ENCODE results near the gene KCNIP3.

The KCNIP3 gene

GRCh38 chr2:95296011-95296410 is 1.1 kb upstream of the KCNIP3 start:
- peaks cover 9% of the 10 kb centered on the region for H3K4me1 ChIP-seq (ENCODE audit: control insufficient read depth, insufficient read depth, low read length, poor library complexity, severe bottlenecking)
- no peaks in the 10 kb centered on the region for H3K36me3 ChIP-seq (ENCODE audit: control insufficient read depth, insufficient read depth, low read length)
- 78 to 90% methylated on average over 2 to 5 of the region's 5 CpGs for WGBS, 2 experiments (ENCODE audit: insufficient coverage in 2 of 2)
- H3K4me3 ChIP-seq (ENCODE audit: extremely low read depth, insufficient read depth, low read length, poor library complexity, severe bottlenecking) = no peak overlapping the region
- H3K27ac ChIP-seq (ENCODE audit: low read depth, low read length, severe bottlenecking) = no peak overlapping the region
- H3K9me3 ChIP-seq (ENCODE audit: control insufficient read depth, low read length) = peaks cover 5% of the 10 kb centered on the region

- H3K9me3 ChIP-seq (ENCODE audit: control insufficient read depth, low read length) = no peaks in the 10 kb centered on the region
- H3K4me1 ChIP-seq (ENCODE audit: control insufficient read depth, insufficient read depth, low read length, poor library complexity, severe bottlenecking) = peaks cover 9% of the 10 kb centered on the region
- WGBS, 2 experiments (ENCODE audit: insufficient coverage in 2 of 2) = 80 to 89% methylated on average over 6 to 9 of the region's 11 CpGs
- H3K27ac ChIP-seq (ENCODE audit: low read depth, low read length, severe bottlenecking) = no peak overlapping the region
- H3K36me3 ChIP-seq (ENCODE audit: control insufficient read depth, insufficient read depth, low read length) = no peaks in the 10 kb centered on the region
- no peak overlapping the region for H3K4me3 ChIP-seq (ENCODE audit: extremely low read depth, insufficient read depth, low read length, poor library complexity, severe bottlenecking)
Measured at GRCh38 chr2:95297639-95298395, 670 bp downstream of the KCNIP3 start.

GRCh38 chr2:95298486-95299111 is 1.5 kb downstream of the KCNIP3 start:
- no peak overlapping the region for H3K27ac ChIP-seq (ENCODE audit: low read depth, low read length, severe bottlenecking)
- 93% methylated on average over 8 to 9 of the region's 9 CpGs for WGBS, 2 experiments (ENCODE audit: insufficient coverage in 2 of 2)
- H3K4me1 ChIP-seq (ENCODE audit: control insufficient read depth, insufficient read depth, low read length, poor library complexity, severe bottlenecking) = peaks cover 9% of the 10 kb centered on the region
- H3K36me3 ChIP-seq (ENCODE audit: control insufficient read depth, insufficient read depth, low read length) = no peaks in the 10 kb centered on the region
- no peak overlapping the region for H3K4me3 ChIP-seq (ENCODE audit: extremely low read depth, insufficient read depth, low read length, poor library complexity, severe bottlenecking)
- no peaks in the 10 kb centered on the region for H3K9me3 ChIP-seq (ENCODE audit: control insufficient read depth, low read length)

- Histone ChIP-seq H3K36me3 (ENCODE audit: control insufficient read depth, insufficient read depth, low read length) (no peaks in the 10 kb centered on the region), H3K4me1 (ENCODE audit: control insufficient read depth, insufficient read depth, low read length, poor library complexity, severe bottlenecking) (peaks cover 9% of the 10 kb centered on the region), H3K27ac (ENCODE audit: low read depth, low read length, severe bottlenecking) (no peak overlapping the region), H3K9me3 (ENCODE audit: control insufficient read depth, low read length) (no peaks in the 10 kb centered on the region), H3K4me3 (ENCODE audit: extremely low read depth, insufficient read depth, low read length, poor library complexity, severe bottlenecking) (no peak overlapping the region)
- 89 to 96% methylated on average over 3 to 9 of the region's 9 CpGs for WGBS, 2 experiments (ENCODE audit: insufficient coverage in 2 of 2)
Measured at GRCh38 chr2:95299961-95300360, 2.8 kb downstream of the KCNIP3 start.

- 62 to 70% methylated on average over 7 to 10 of the region's 11 CpGs for WGBS, 2 experiments (ENCODE audit: insufficient coverage in 2 of 2)
- Histone ChIP-seq H3K36me3 (ENCODE audit: control insufficient read depth, insufficient read depth, low read length) (no peaks in the 10 kb centered on the region), H3K27ac (ENCODE audit: low read depth, low read length, severe bottlenecking) (no peak overlapping the region), H3K4me1 (ENCODE audit: control insufficient read depth, insufficient read depth, low read length, poor library complexity, severe bottlenecking) (peaks cover 9% of the 10 kb centered on the region), H3K4me3 (ENCODE audit: extremely low read depth, insufficient read depth, low read length, poor library complexity, severe bottlenecking) (no peak overlapping the region), H3K9me3 (ENCODE audit: control insufficient read depth, low read length) (no peaks in the 10 kb centered on the region)
Measured at GRCh38 chr2:95300450-95300849, 3.3 kb downstream of the KCNIP3 start.

GRCh38 chr2:95301186-95301585 is 4.0 kb downstream of the KCNIP3 start:
- WGBS, 2 experiments (ENCODE audit: insufficient coverage in 2 of 2) = 89 to 95% methylated on average over 4 of the region's 4 CpGs

GRCh38 chr2:95301876-95302641 is 4.9 kb downstream of the KCNIP3 start:
- Histone ChIP-seq H3K4me1 (ENCODE audit: control insufficient read depth, insufficient read depth, low read length, poor library complexity, severe bottlenecking) (peaks cover 9% of the 10 kb centered on the region), H3K27ac (ENCODE audit: low read depth, low read length, severe bottlenecking) (no peak overlapping the region), H3K9me3 (ENCODE audit: control insufficient read depth, low read length) (no peaks in the 10 kb centered on the region), H3K4me3 (ENCODE audit: extremely low read depth, insufficient read depth, low read length, poor library complexity, severe bottlenecking) (no peak overlapping the region), H3K36me3 (ENCODE audit: control insufficient read depth, insufficient read depth, low read length) (no peaks in the 10 kb centered on the region)
- 84 to 87% methylated on average over 9 to 10 of the region's 17 CpGs for WGBS, 2 experiments (ENCODE audit: insufficient coverage in 2 of 2)

More at GRCh38 chr2:95301186-95301585, 4.0 kb downstream of the KCNIP3 start:
- Histone ChIP-seq H3K9me3 (ENCODE audit: control insufficient read depth, low read length) (no peaks in the 10 kb centered on the region), H3K27ac (ENCODE audit: low read depth, low read length, severe bottlenecking) (no peak overlapping the region), H3K4me1 (ENCODE audit: control insufficient read depth, insufficient read depth, low read length, poor library complexity, severe bottlenecking) (peaks cover 9% of the 10 kb centered on the region), H3K36me3 (ENCODE audit: control insufficient read depth, insufficient read depth, low read length) (no peaks in the 10 kb centered on the region), H3K4me3 (ENCODE audit: extremely low read depth, insufficient read depth, low read length, poor library complexity, severe bottlenecking) (no peak overlapping the region)

GRCh38 chr2:95303191-95303919 is 6.2 kb downstream of the KCNIP3 start:
- 89 to 90% methylated on average over 17 of the region's 19 CpGs for WGBS, 2 experiments (ENCODE audit: insufficient coverage in 2 of 2)
- Histone ChIP-seq H3K36me3 (ENCODE audit: control insufficient read depth, insufficient read depth, low read length) (no peaks in the 10 kb centered on the region), H3K4me3 (ENCODE audit: extremely low read depth, insufficient read depth, low read length, poor library complexity, severe bottlenecking) (no peak overlapping the region), H3K27ac (ENCODE audit: low read depth, low read length, severe bottlenecking) (no peak overlapping the region), H3K9me3 (ENCODE audit: control insufficient read depth, low read length) (no peaks in the 10 kb centered on the region), H3K4me1 (ENCODE audit: control insufficient read depth, insufficient read depth, low read length, poor library complexity, severe bottlenecking) (no peaks in the 10 kb centered on the region)

GRCh38 chr2:95305380-95306061 is 8.4 kb downstream of the KCNIP3 start:
- no peaks in the 10 kb centered on the region for H3K36me3 ChIP-seq (ENCODE audit: control insufficient read depth, insufficient read depth, low read length)

GRCh38 chr2:95306336-95306895 is 9.3 kb downstream of the KCNIP3 start:
- WGBS, 2 experiments (ENCODE audit: insufficient coverage in 2 of 2) = 92 to 95% methylated on average over 4 to 5 of the region's 10 CpGs
- no peak overlapping the region for H3K27ac ChIP-seq (ENCODE audit: low read depth, low read length, severe bottlenecking)
- H3K9me3 ChIP-seq (ENCODE audit: control insufficient read depth, low read length) = no peaks in the 10 kb centered on the region
- H3K36me3 ChIP-seq (ENCODE audit: control insufficient read depth, insufficient read depth, low read length) = no peaks in the 10 kb centered on the region
- no peaks in the 10 kb centered on the region for H3K4me1 ChIP-seq (ENCODE audit: control insufficient read depth, insufficient read depth, low read length, poor library complexity, severe bottlenecking)
- no peak overlapping the region for H3K4me3 ChIP-seq (ENCODE audit: extremely low read depth, insufficient read depth, low read length, poor library complexity, severe bottlenecking)

More at GRCh38 chr2:95305380-95306061, 8.4 kb downstream of the KCNIP3 start:
- Histone ChIP-seq H3K27ac (ENCODE audit: low read depth, low read length, severe bottlenecking) (no peak overlapping the region), H3K4me3 (ENCODE audit: extremely low read depth, insufficient read depth, low read length, poor library complexity, severe bottlenecking) (no peak overlapping the region), H3K9me3 (ENCODE audit: control insufficient read depth, low read length) (no peaks in the 10 kb centered on the region), H3K4me1 (ENCODE audit: control insufficient read depth, insufficient read depth, low read length, poor library complexity, severe bottlenecking) (no peaks in the 10 kb centered on the region)
- WGBS, 2 experiments (ENCODE audit: insufficient coverage in 2 of 2) = 87 to 90% methylated on average over 15 of the region's 15 CpGs

Measured in mesodermal cell (in vitro differentiated cells).